ENCODE results near the gene GTF3C5. TPM values are rescaled to one million over a fixed set of nuclear protein-coding genes. Genes with fewer than 3 reads are reported as not detected.

GTF3C5 gene
- total RNA-seq, 1 donor from 2014 or later = 71.7 TPM

DNA sequence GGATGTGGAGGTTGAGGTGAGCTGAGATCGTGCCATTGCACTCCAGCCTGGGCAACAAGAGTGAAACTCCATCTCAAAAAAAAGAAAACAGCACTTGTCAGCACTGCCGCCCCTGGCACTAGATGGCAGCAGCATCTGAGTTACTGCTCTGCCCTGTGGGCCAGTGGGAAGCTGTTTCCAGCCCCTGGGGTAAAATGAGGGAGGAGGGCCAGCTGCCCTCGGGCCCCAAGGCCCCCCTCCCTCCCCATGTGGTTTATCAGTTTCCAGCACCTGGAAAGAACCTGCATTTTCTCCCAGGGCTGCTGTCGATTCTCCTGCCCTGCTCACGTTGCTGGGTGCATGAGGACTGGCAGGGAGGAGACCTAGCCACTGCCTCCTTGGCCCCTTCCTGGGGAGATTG, 17.8 kb downstream of the GTF3C5 start:
- H3K27ac Mint-ChIP-seq (ENCODE audit: unreplicated experiment) = no peak overlapping the region
- no peaks in the 10 kb centered on the region for H3K4me1 Mint-ChIP-seq (ENCODE audit: unreplicated experiment)
- TF ChIP-seq, protein P1, sequence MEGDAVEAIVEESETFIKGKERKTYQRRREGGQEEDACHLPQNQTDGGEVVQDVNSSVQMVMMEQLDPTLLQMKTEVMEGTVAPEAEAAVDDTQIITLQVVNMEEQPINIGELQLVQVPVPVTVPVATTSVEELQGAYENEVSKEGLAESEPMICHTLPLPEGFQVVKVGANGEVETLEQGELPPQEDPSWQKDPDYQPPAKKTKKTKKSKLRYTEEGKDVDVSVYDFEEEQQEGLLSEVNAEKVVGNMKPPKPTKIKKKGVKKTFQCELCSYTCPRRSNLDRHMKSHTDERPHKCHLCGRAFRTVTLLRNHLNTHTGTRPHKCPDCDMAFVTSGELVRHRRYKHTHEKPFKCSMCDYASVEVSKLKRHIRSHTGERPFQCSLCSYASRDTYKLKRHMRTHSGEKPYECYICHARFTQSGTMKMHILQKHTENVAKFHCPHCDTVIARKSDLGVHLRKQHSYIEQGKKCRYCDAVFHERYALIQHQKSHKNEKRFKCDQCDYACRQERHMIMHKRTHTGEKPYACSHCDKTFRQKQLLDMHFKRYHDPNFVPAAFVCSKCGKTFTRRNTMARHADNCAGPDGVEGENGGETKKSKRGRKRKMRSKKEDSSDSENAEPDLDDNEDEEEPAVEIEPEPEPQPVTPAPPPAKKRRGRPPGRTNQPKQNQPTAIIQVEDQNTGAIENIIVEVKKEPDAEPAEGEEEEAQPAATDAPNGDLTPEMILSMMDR (IDR thresholded peaks at IDR 0.05; ENCODE audit: unreplicated experiment) = no peak
- H3K9me3 Mint-ChIP-seq (ENCODE audit: unreplicated experiment) = no peaks in the 10 kb centered on the region
- H3K27me3 Mint-ChIP-seq (ENCODE audit: unreplicated experiment) = peaks cover 5% of the 10 kb centered on the region
- peaks cover 36% of the 10 kb centered on the region for H3K36me3 Mint-ChIP-seq (ENCODE audit: low read depth, unreplicated experiment)
- DNase-seq (ENCODE audit: low spot score) = no peak
- H3K4me3 Mint-ChIP-seq (ENCODE audit: unreplicated experiment) = no peak overlapping the region

- Mint-ChIP-seq H3K9me3 (ENCODE audit: unreplicated experiment) (no peaks in the 10 kb centered on the region), H3K4me3 (ENCODE audit: unreplicated experiment) (no peak overlapping the region), H3K27me3 (ENCODE audit: unreplicated experiment) (peaks cover 7% of the 10 kb centered on the region), H3K4me1 (ENCODE audit: unreplicated experiment) (no peaks in the 10 kb centered on the region), H3K27ac (ENCODE audit: unreplicated experiment) (no peak overlapping the region), H3K36me3 (ENCODE audit: low read depth, unreplicated experiment) (peaks cover 40% of the 10 kb centered on the region)
- TF ChIP-seq, protein P1 (IDR thresholded peaks at IDR 0.05; ENCODE audit: unreplicated experiment) = no peak
- DNase-seq (ENCODE audit: low spot score) = no peak
Observed at GRCh38 chr9:133049043-133049442, 18.2 kb downstream of the GTF3C5 start.

DNA sequence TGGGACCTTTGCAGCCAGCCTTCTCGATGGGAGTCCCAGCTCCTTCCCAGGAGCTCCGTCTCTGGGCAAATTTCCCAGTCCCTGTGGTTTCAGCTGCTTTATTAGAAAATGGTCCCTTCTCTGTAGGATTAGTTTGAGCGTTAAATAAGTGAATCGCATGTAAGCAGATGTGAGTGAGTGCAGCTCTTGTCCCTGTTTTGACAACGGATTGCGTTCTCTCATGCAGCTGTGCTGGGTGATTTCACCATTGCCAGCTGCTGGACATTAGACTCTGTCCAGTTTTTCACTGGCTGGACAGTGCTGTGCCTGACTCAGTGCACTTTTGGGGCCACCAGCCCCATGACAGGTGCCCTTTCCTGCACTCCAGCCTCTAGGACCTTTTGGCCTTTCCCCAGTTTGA, 19.3 kb downstream of the GTF3C5 start:
- DNase-seq (ENCODE audit: low spot score) = no peak
- Mint-ChIP-seq H3K36me3 (ENCODE audit: low read depth, unreplicated experiment) (peaks cover 39% of the 10 kb centered on the region), H3K27me3 (ENCODE audit: unreplicated experiment) (peaks cover 7% of the 10 kb centered on the region), H3K27ac (ENCODE audit: unreplicated experiment) (no peak overlapping the region), H3K9me3 (ENCODE audit: unreplicated experiment) (no peaks in the 10 kb centered on the region), H3K4me3 (ENCODE audit: unreplicated experiment) (no peak overlapping the region), H3K4me1 (ENCODE audit: unreplicated experiment) (no peaks in the 10 kb centered on the region)
- TF ChIP-seq, protein P1 (IDR thresholded peaks at IDR 0.05; ENCODE audit: unreplicated experiment) = no peak

DNA sequence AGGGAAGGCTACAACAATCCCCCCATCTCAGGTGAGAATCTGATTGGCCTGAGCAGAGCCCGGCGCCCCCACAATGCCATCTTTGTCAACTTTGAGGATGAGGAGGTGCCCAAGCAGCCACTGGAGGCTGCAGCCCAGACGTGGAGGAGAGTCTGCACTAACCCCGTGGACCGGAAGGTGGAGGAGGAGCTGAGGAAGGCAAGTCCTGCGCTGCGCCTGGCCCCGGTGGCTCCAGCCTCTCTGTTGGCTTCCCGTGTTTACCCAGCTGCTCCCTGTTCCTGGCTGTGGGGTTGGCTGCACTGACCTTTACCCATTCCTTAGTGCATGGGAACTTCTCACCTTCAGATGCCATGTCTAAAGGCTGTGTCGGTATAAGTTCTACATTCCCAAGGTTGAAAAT, 20.0 kb downstream of the GTF3C5 start:
- Mint-ChIP-seq H3K4me3 (ENCODE audit: unreplicated experiment) (peak overlapping the region; percentile 42), H3K27ac (ENCODE audit: unreplicated experiment) (no peak overlapping the region), H3K4me1 (ENCODE audit: unreplicated experiment) (no peaks in the 10 kb centered on the region), H3K9me3 (ENCODE audit: unreplicated experiment) (no peaks in the 10 kb centered on the region), H3K36me3 (ENCODE audit: low read depth, unreplicated experiment) (peaks cover 40% of the 10 kb centered on the region), H3K27me3 (ENCODE audit: unreplicated experiment) (peaks cover 7% of the 10 kb centered on the region)
- TF ChIP-seq, protein P1 (IDR thresholded peaks at IDR 0.05; ENCODE audit: unreplicated experiment) = no peak
- no peak for DNase-seq (ENCODE audit: low spot score)

- Mint-ChIP-seq H3K27ac (ENCODE audit: unreplicated experiment) (no peak overlapping the region), H3K27me3 (ENCODE audit: unreplicated experiment) (peaks cover 5% of the 10 kb centered on the region), H3K4me3 (ENCODE audit: unreplicated experiment) (no peak overlapping the region), H3K9me3 (ENCODE audit: unreplicated experiment) (no peaks in the 10 kb centered on the region), H3K36me3 (ENCODE audit: low read depth, unreplicated experiment) (peaks cover 41% of the 10 kb centered on the region), H3K4me1 (ENCODE audit: unreplicated experiment) (no peaks in the 10 kb centered on the region)
- no peak for DNase-seq (ENCODE audit: low spot score)
- TF ChIP-seq, protein P1 (IDR thresholded peaks at IDR 0.05; ENCODE audit: unreplicated experiment) = no peak
Observed at GRCh38 chr9:133051281-133051900, 20.6 kb downstream of the GTF3C5 start.

Data from endothelial cell (in vitro differentiated cells).